Transverse colon (tissue), 4 donors: Measurements from ENCODE around the gene WIPF2. TPM values are rescaled to one million over a fixed set of nuclear protein-coding genes. Genes with fewer than 3 reads are reported as not detected.

Experiments
- DNase-seq: peaks from one replicate; pipeline ENCODE4 v3.0.0-alpha.2; 2019
- H3K27ac ChIP-seq, 4 donors: fragments of 200-600 bp; sonication (generic); 2 replicates each; pipeline ENCODE4 v1.5.1; 2016 to 2018; ENCODE audit warnings: inconsistent platforms in 4 of 4
- H3K27me3 ChIP-seq: fragments of 200-600 bp; sonication (generic); 2 replicates; pipeline ENCODE4 v1.5.1; 2017; ENCODE audit warnings: inconsistent platforms
- H3K36me3 ChIP-seq, 4 donors: fragments of 200-600 bp; sonication (generic); 2 replicates each; pipeline ENCODE4 v1.5.1; 2017 to 2019; ENCODE audit warnings: inconsistent platforms in 4 of 4
- H3K4me1 ChIP-seq, 4 donors: fragments of 200-600 bp; sonication (generic); 2 replicates each; pipeline ENCODE4 v1.5.1; 2017 to 2020; ENCODE audit warnings: inconsistent platforms in 4 of 4
- H3K4me3 ChIP-seq, 4 donors: fragments of 200-600 bp; sonication (generic); 1 replicate in 1 of 4; 2 replicates in 3 of 4; pipeline versions ENCODE4 v1.5.1 to v1.6.1; 2017 to 2019; ENCODE audit warnings: inconsistent platforms in 4 of 4
- H3K9me3 ChIP-seq, 2 donors: fragments of 200-600 bp; sonication (generic); 2 replicates each; pipeline ENCODE4 v1.5.1; 2017 to 2019; ENCODE audit warnings: inconsistent platforms in 2 of 2
- EP300 ChIP-seq: sonication (generic); formaldehyde crosslinking; IDR thresholded peaks from one replicate; pipeline ENCODE4 v1.6.1; 2017; ENCODE audit warnings: antibody characterized with exemption, low read depth
- POLR2A ChIP-seq: fragments of 450-650 bp; IDR thresholded peaks from one replicate; pipeline ENCODE4 v1.6.1; 2016; ENCODE audit warnings: antibody characterized with exemption, mild to moderate bottlenecking, moderate library complexity
- POLR2AphosphoS5 ChIP-seq, 3 donors: sonication (generic); formaldehyde crosslinking; IDR thresholded peaks; one replicate each; pipeline ENCODE4 v1.6.1; 2016; ENCODE audit warnings: antibody characterized with exemption in 3 of 3
- WGBS, 2 donors: methylation state at CpG; one replicate each; pipeline ENCODE4 v1.1.5; 2018; ENCODE audit warnings: low coverage in 1 of 2; 5-methylcytosine and 5-hydroxymethylcytosine counted together
- in situ Hi-C, 4 donors: fragments of 200-750 bp; cut with MboI; loops; one replicate each; pipeline versions ENCODE4 v1.15.0 to v1.15.1; 2017; ENCODE audit warnings: low sequenced_read_pairs in 3 of 4, low pct_ligation_motif_present in 1 of 4, low pct_unique_long_range_greater_than_20kb in 1 of 4
- intact Hi-C: fragments of 100-400 bp; cut with DNase I; formaldehyde crosslinking; loops from one replicate; pipeline ENCODE4 v1.15.1; 2023; ENCODE audit warnings: low total_unique reads
- total RNA-seq, 4 donors: library from RNA; depleted of rRNA; stranded (reverse); fragments of >200 nt; gene quantifications; one replicate each; pipeline ENCODE4 v1.1.0, GENCODE V29; 2016
- TF ChIP-seq, protein P1 (sequence below), 5 experiments: fragments of 200-600 bp in 3 of 5; fragments of 450-650 bp in 2 of 5; sonication (generic) in 3 of 5; IDR thresholded peaks; 1 replicate in 2 of 5; 2 replicates in 3 of 5; pipeline ENCODE4 v1.5.1; 2016 to 2017; ENCODE audit warnings: antibody characterized with exemption in 5 of 5, inconsistent platforms in 3 of 5, mild to moderate bottlenecking in 2 of 5, moderate library complexity in 1 of 5

The WIPF2 gene
- total RNA-seq, 4 donors from 2014 or later = 20.5 to 29.5 (median 25.3) TPM

DNA sequence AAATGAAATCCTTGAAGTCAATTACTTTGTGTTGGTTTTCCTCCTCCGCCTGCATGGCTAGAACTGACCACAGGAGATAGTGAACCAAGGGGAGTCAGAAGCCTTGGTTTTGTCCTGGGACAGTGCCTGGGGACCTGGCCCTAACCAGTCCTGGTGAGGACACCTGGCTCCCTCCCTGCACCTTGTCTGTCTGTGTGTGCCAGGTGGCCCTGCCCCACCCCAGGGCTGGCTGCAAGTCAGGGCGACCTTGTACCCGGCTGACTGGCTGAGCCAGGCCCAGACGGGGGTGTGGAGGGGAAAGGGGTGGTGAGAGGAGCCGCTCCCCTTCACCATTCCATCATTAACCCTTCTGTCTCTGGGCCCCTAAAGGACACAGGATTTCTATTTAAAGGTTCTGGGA, 38.4 kb upstream of the WIPF2 start:
- intact Hi-C loops (no loop called here), in situ Hi-C loops (loop anchor here in 1 of 4 donors (25.0 kb wide), 1 partner anchor 107 kb away; the partner anchor contains the start of gene CDC6)
- 28% methylated on average over 5 of the region's 5 CpGs; no CpG with 5 or more reads in 1 of the 2 donors for WGBS, 2 donors
- no peaks in the 10 kb centered on the region for H3K27me3 ChIP-seq
- peak overlapping the region; percentile 89 to 92 (median 91) for H3K27ac ChIP-seq
- peak; percentile 93 for DNase-seq
- TF ChIP-seq EP300 (no peak), POLR2AphosphoS5 (IDR thresholded peaks at IDR 0.05) (peak; percentile 90 to 97 (median 96)), POLR2A (peak; percentile 94)
- no peaks in the 10 kb centered on the region for H3K9me3 ChIP-seq
- peaks cover 9 to 59% (median 38%) of the 10 kb centered on the region in 4 donors for H3K4me1 ChIP-seq
- H3K4me3 ChIP-seq = peak overlapping the region in 2 of 4 donors; percentile 10 to 79
- no peaks in the 10 kb centered on the region for H3K36me3 ChIP-seq

DNA sequence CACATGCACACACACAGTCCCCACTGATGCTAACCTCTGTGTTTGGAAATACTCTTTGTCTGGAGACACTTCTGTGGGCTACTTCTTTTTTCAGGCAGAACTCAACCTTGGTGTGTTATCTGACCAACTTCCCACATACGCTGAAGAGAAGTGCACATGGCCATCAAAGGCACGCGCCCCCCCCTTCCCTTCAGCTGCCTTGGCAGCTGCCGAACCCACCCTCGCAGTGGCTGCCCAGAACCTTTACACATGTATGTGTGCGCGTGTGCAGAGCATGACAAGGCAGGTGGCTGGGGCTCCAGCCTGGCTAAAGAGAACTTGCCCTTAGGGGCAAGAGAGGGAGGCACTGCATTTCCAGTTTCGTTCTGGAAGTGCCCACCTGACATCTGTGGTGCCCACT, 37.9 kb upstream of the WIPF2 start:
- Histone ChIP-seq H3K4me1 (peaks cover 9 to 54% (median 35%) of the 10 kb centered on the region in 4 donors), H3K27me3 (no peaks in the 10 kb centered on the region), H3K36me3 (no peaks in the 10 kb centered on the region), H3K27ac (peak overlapping the region; percentile 89 to 92 (median 91)), H3K4me3 (peak overlapping the region in 1 of 4 donors; percentile 5), H3K9me3 (no peaks in the 10 kb centered on the region)
- intact Hi-C loops = no loop called here
- in situ Hi-C loops = loop anchor here in 1 of 4 donors (25.0 kb wide), 1 partner anchor 106 kb away; the partner anchor contains the start of gene CDC6
- TF ChIP-seq EP300 = no peak
- TF ChIP-seq, protein P1, sequence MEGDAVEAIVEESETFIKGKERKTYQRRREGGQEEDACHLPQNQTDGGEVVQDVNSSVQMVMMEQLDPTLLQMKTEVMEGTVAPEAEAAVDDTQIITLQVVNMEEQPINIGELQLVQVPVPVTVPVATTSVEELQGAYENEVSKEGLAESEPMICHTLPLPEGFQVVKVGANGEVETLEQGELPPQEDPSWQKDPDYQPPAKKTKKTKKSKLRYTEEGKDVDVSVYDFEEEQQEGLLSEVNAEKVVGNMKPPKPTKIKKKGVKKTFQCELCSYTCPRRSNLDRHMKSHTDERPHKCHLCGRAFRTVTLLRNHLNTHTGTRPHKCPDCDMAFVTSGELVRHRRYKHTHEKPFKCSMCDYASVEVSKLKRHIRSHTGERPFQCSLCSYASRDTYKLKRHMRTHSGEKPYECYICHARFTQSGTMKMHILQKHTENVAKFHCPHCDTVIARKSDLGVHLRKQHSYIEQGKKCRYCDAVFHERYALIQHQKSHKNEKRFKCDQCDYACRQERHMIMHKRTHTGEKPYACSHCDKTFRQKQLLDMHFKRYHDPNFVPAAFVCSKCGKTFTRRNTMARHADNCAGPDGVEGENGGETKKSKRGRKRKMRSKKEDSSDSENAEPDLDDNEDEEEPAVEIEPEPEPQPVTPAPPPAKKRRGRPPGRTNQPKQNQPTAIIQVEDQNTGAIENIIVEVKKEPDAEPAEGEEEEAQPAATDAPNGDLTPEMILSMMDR (IDR thresholded peaks at IDR 0.05) = no peak
- no peak for TF ChIP-seq POLR2A
- no peak for TF ChIP-seq POLR2AphosphoS5 (IDR thresholded peaks at IDR 0.05)
- DNase-seq = no peak
- 71% methylated on average over 8 of the region's 8 CpGs; no CpG with 5 or more reads in 1 of the 2 donors for WGBS, 2 donors

DNA sequence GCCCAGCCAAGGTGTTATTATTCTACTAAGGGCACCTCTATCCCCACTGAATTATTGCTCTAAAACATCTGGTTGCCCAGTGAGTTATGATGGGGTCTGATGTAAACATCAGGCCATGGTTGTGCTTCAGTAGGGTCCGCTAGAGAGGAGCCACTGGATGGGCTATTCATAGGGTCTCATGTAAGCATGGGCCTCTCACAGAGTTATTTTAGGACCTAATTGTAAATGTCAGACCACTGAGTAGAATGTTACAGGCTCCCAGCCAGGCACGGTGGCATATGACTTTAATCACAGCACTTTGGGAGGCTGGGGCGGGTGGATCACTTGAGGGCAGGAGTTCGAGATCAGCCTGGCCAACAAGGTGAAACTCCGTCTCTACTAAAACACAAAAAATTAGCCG, 36.5 kb upstream of the WIPF2 start:
- Histone ChIP-seq H3K27me3 (no peaks in the 10 kb centered on the region), H3K27ac (peak overlapping the region in 2 of 4 donors; percentile 89 to 92), H3K4me1 (peaks cover 4 to 45% (median 27%) of the 10 kb centered on the region in 4 donors), H3K4me3 (no peak overlapping the region), H3K36me3 (no peaks in the 10 kb centered on the region), H3K9me3 (no peaks in the 10 kb centered on the region)
- intact Hi-C loops = no loop called here
- 85% methylated on average over 6 of the region's 6 CpGs; no CpG with 5 or more reads in 1 of the 2 donors for WGBS, 2 donors
- TF ChIP-seq, protein P1 (IDR thresholded peaks at IDR 0.05) = no peak
- TF ChIP-seq POLR2A (no peak), EP300 (no peak), POLR2AphosphoS5 (IDR thresholded peaks at IDR 0.05) (no peak)
- in situ Hi-C loops = loop anchor here in 1 of 4 donors (25.0 kb wide), 1 partner anchor 105 kb away; the partner anchor contains the start of gene CDC6
- DNase-seq = no peak

DNA sequence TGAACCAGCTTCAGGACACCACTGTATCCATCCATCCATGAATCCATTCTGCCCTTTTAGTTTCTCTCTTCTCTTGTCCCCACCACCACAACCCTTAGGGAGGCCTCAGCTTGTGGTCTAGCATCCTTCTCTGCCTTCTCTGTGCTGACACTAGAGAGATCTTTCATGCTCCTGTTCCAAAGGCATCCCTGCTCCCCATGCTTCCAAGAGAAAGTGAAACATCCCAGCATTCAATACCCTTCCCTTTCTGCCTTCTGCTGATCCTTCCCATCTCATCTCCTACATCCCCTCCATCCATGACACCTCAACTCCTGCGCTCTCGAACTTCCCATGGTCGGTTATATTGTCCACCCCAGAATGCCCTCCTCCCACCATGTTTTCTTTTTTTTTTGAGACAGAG, 31.9 kb upstream of the WIPF2 start:
- WGBS, 2 donors = 93 to 97% methylated on average over 3 of the region's 3 CpGs
- Histone ChIP-seq H3K27ac (no peak overlapping the region), H3K9me3 (no peaks in the 10 kb centered on the region), H3K4me1 (peaks cover 0 to 25% (median 12%) of the 10 kb centered on the region in 4 donors), H3K4me3 (no peak overlapping the region), H3K36me3 (no peaks in the 10 kb centered on the region), H3K27me3 (no peaks in the 10 kb centered on the region)
- intact Hi-C loops = no loop called here
- TF ChIP-seq POLR2A (no peak), EP300 (no peak)
- DNase-seq = no peak
- in situ Hi-C loops = loop anchor here in 1 of 4 donors (25.0 kb wide), 1 partner anchor 100 kb away; the partner anchor contains the start of gene CDC6

DNA sequence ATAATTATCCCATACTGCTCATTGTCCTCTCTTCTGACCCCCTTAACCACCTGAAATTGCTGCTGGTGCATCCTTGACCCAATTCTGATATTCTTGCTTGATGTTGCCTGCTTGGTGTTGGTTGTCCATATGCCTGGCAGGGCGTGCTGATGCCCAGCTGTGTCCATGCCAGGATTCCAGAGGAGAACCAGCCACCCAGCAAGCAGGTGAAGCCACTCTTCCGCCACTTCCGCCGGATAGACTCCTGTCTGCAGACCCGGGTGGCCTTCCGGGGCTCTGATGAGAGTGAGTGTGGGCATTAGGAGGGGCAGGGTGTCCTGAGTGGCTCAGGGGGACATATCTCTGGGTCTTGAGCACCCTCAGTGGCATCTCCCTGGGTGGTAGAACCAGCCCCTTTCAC, 30.4 kb upstream of the WIPF2 start:
- intact Hi-C loops (no loop called here), in situ Hi-C loops (loop anchor here in 1 of 4 donors (25.0 kb wide), 1 partner anchor 99 kb away; the partner anchor contains the start of gene CDC6)
- H3K27ac ChIP-seq = no peak overlapping the region
- TF ChIP-seq POLR2AphosphoS5 (IDR thresholded peaks at IDR 0.05) (no peak), POLR2A (no peak), EP300 (no peak)
- TF ChIP-seq, protein P1 (IDR thresholded peaks at IDR 0.05) = no peak
- DNase-seq = no peak
- H3K4me3 ChIP-seq = no peak overlapping the region
- H3K27me3 ChIP-seq = no peaks in the 10 kb centered on the region
- H3K4me1 ChIP-seq = peaks cover 0 to 25% (median 12%) of the 10 kb centered on the region in 4 donors
- no peaks in the 10 kb centered on the region for H3K9me3 ChIP-seq
- WGBS, 2 donors = 87% methylated on average over 6 of the region's 6 CpGs; no CpG with 5 or more reads in 1 of the 2 donors
- H3K36me3 ChIP-seq = no peaks in the 10 kb centered on the region
